GM21825 (cell line): Measurements from ENCODE around the gene COX17.

ENCODE experiments used
- ATAC-seq: cut with Tn5 transposase; IDR thresholded peaks from one replicate; pipeline ENCODE4 v1.9.1; 2021; ENCODE audit warnings: mild to moderate bottlenecking, moderate library complexity; ENCODE audit not compliant: unreplicated experiment

The COX17 gene

GRCh38 chr3:119625451-119626153 lies 51.6 kb downstream of the COX17 start:
- no peak for ATAC-seq

DNA sequence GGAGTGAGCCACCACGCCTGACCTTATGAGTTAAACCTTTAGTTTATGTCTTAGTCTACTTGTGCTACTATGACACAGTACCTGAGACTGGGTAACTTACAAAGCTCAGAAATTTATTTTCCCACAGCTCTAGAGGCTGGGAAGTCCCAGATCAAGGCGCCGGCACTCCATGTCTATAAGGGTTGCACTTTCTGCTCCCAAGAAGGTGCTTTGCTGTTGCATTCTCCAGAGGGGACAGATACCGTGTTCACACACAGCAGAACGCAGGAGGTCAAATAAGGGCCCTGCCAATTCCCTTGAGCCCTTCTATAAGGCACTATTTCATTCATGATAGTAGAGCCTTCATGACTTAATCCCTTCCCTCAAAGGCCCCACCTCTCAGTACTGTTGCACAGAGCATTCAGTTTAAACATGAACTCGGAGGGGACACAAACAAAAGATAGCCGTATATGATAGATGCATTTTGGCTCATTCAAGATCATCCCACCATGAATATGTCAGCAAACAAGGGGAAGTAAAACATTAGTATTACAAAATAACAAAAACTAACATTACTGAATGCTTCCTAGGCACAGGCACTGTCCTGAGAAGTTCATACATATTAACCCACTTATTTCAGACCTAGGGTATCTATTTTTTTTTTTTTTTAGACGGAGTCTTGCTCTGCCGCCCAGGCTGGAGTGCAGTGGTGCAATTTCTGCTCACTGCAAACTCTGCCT lies 53.0 kb downstream of the COX17 start:
- no peak for ATAC-seq

DNA sequence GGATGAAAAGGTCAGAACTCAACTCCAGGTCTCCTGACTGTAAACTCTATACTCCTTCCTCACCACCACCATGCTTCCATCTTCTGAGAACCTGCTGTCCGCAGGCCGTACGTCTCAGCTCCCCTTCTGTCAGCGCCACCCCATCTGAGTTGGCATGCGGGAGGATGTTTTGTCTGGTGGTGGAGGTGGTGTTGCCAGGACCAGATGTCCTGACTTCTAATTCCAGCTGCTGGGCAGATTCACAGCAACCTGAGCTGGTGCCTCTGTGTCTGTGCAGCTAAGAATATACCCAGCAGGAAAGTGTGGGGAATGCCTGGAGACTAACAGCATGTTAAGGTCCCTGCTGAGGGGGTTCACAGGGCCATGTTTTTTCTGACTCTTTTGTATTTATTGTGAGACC lies 56.3 kb downstream of the COX17 start:
- ATAC-seq = no peak
